Keratinocyte (primary cell): Measurements from ENCODE around the gene DDX51. TPM values are rescaled to one million over a fixed set of nuclear protein-coding genes. Genes with fewer than 3 reads are reported as not detected.
"Not testable (repeated sequence)": the region's sequence is repeated elsewhere in the genome, so short reads cannot be mapped to it uniquely, and the experiment has no call there.

ENCODE experiments used
- DNase-seq: peaks from one replicate; pipeline ENCODE4 v3.0.0-alpha.2; 2011; ENCODE audit warnings: low read depth, missing footprints, low spot score
- FAIRE-seq: peaks from 2 replicates; lab custom pipeline; 2011; peaks lifted over from hg19 to GRCh38; lab: Jason Lieb, UNC
- H2AFZ ChIP-seq: 2 replicates; pipeline ENCODE4 v1.6.0; 2012; ENCODE audit warnings: low read length, control low read depth, inconsistent platforms; ENCODE audit not compliant: control insufficient read depth
- H3K27ac ChIP-seq: 2 replicates; pipeline ENCODE4 v1.5.1; 2011; ENCODE audit warnings: low read length; ENCODE audit not compliant: control insufficient read depth, insufficient read depth
- H3K27me3 ChIP-seq: 3 replicates; pipeline ENCODE4 v1.6.0; 2011; ENCODE audit warnings: low read length; ENCODE audit not compliant: control insufficient read depth, insufficient read depth; ENCODE audit errors: extremely low read depth
- H3K36me3 ChIP-seq, 2 experiments: 2 replicates in 1 of 2; 3 replicates in 1 of 2; pipeline ENCODE4 v1.5.1; 2011; ENCODE audit warnings: low read length in 2 of 2, mild to moderate bottlenecking in 1 of 2; ENCODE audit not compliant: control insufficient read depth in 2 of 2, insufficient read depth in 2 of 2; ENCODE audit errors: extremely low read depth in 1 of 2
- H3K4me1 ChIP-seq: 3 replicates; pipeline ENCODE4 v1.5.1; 2011; ENCODE audit warnings: low read length; ENCODE audit not compliant: control insufficient read depth, insufficient read depth; ENCODE audit errors: extremely low read depth
- H3K4me2 ChIP-seq: 3 replicates; pipeline ENCODE4 v1.6.0; 2011; ENCODE audit warnings: low read depth, low read length; ENCODE audit not compliant: control insufficient read depth, insufficient read depth; ENCODE audit errors: extremely low read depth
- H3K4me3 ChIP-seq, 3 experiments: fragments of 200-600 bp in 1 of 3; sonication (generic) in 1 of 3; 2 replicates in 2 of 3; 3 replicates in 1 of 3; pipeline ENCODE4 v1.5.1; 2011 to 2016; ENCODE audit warnings: low read length in 3 of 3, mild to moderate bottlenecking in 3 of 3, control low read depth in 2 of 3, inconsistent platforms in 1 of 3, low read depth in 1 of 3, mixed read lengths in 1 of 3, mixed run types in 1 of 3, moderate library complexity in 1 of 3; ENCODE audit not compliant: control insufficient read depth in 2 of 3, insufficient read depth in 2 of 3; ENCODE audit errors: extremely low read depth in 1 of 3
- H3K79me2 ChIP-seq: 2 replicates; pipeline ENCODE4 v1.6.0; 2012; ENCODE audit warnings: low read length; ENCODE audit not compliant: control insufficient read depth, insufficient read depth
- H3K9ac ChIP-seq: 3 replicates; pipeline ENCODE4 v1.6.0; 2011; ENCODE audit warnings: low read length; ENCODE audit not compliant: control insufficient read depth, insufficient read depth; ENCODE audit errors: extremely low read depth
- H3K9me1 ChIP-seq: 3 replicates; pipeline ENCODE4 v1.6.0; 2011; ENCODE audit warnings: low read length; ENCODE audit not compliant: control insufficient read depth, insufficient read depth; ENCODE audit errors: extremely low read depth
- H3K9me3 ChIP-seq: 2 replicates; pipeline ENCODE4 v1.5.1; 2012; ENCODE audit warnings: low read depth, low read length; ENCODE audit not compliant: control insufficient read depth
- H4K20me1 ChIP-seq: 3 replicates; pipeline ENCODE4 v1.6.0; 2011; ENCODE audit warnings: low read length; ENCODE audit not compliant: control insufficient read depth, insufficient read depth; ENCODE audit errors: extremely low read depth
- EZH2 ChIP-seq: IDR thresholded peaks from one replicate; pipeline ENCODE4 v1.6.1; 2012; ENCODE audit warnings: inconsistent platforms, mild to moderate bottlenecking, low read length, moderate library complexity
- dilution Hi-C: fragments of 300-500 bp; cut with MboI; formaldehyde crosslinking; loops from one replicate; pipeline ENCODE4 v1.7.0; 2020; ENCODE audit warnings: low sequenced_read_pairs; ENCODE audit not compliant: extremely low pct_ligation_motif_present
- polyA plus RNA-seq, 5 experiments: library from polyadenylated mRNA; depleted of rRNA in 3 of 5; stranded (reverse) in 3 of 5; stranded (forward) in 1 of 5; unstranded in 1 of 5; fragments of >200 nt; gene quantifications; 1 replicate in 1 of 5; 2 replicates in 3 of 5; 3 replicates in 1 of 5; pipeline versions ENCODE4 v1.2.1 to v1.2.3, GENCODE V29; 2011 to 2012; ENCODE audit warnings: missing spikeins in 2 of 5, low read depth in 1 of 5, low replicate concordance in 1 of 5
- TF ChIP-seq, protein P1 (sequence below), 3 experiments: IDR thresholded peaks in 1 of 3; conservative IDR thresholded peaks in 1 of 3; optimal IDR thresholded peaks in 1 of 3; 2 replicates in 2 of 3; 3 replicates in 1 of 3; pipeline versions ENCODE3 to v1.5.1; 2011; ENCODE audit warnings: low read length in 3 of 3, mild to moderate bottlenecking in 3 of 3, moderate library complexity in 2 of 3, control low read depth in 1 of 3, inconsistent platforms in 1 of 3; ENCODE audit not compliant: insufficient read depth in 2 of 3; ENCODE audit errors: extremely low read depth in 1 of 3

DDX51 gene
- polyA plus RNA-seq, 1 donor (not counting 4 experiments of a cell fraction or from before 2014, with no cell fraction given) = 7.4 TPM

DNA sequence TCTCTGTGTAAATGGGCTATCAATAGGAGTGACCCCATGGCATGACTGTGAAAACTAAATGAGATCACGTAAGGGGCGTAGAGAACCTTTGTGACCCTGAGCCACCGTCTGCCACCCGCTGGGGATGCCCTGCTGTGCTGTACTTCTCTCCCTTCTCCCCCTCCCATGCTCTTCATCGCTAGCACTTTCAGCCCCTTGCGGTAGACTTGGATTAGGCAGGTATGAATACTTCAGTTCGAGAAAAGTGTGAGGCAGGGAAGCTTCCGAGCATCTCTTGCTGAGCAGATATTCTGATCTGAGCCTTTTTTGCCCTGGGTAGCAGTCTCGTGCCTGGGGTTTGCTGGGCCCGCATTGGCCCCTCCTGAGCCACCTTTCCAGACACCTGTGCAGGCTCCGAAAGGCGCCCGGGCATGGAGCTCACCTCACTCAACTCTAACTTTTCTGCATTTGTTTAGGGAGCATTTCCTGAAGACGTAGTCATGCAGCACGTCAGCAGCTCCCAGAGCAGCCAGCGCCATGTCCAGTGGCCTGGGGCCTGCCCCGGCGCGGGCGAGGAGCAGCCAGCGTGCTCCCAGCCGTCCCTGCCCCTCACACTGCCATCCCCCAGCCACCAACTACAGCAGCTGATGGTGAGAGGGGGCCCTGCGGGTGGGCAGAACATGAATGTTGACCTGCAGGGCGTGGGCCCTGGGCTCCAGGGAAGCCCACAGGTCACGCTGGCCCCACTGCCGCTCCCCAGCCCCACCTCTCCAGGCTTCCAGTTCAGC, 40.4 kb downstream of the DDX51 start:
- Histone ChIP-seq H3K4me2 (no peak overlapping the region), H3K36me3 (peaks cover 0 to 5% of the 10 kb centered on the region in 2 experiments), H3K4me3 (no peak overlapping the region), H3K9me1 (no peaks in the 10 kb centered on the region), H3K4me1 (no peaks in the 10 kb centered on the region), H3K79me2 (no peaks in the 10 kb centered on the region), H4K20me1 (no peaks in the 10 kb centered on the region), H3K27me3 (no peaks in the 10 kb centered on the region), H3K27ac (no peak overlapping the region), H3K9me3 (no peaks in the 10 kb centered on the region), H2AFZ (no peak overlapping the region), H3K9ac (no peak overlapping the region)
- FAIRE-seq (no peak), DNase-seq (no peak)
- dilution Hi-C loops = no loop called here
- no peak for TF ChIP-seq EZH2
- TF ChIP-seq, protein P1, sequence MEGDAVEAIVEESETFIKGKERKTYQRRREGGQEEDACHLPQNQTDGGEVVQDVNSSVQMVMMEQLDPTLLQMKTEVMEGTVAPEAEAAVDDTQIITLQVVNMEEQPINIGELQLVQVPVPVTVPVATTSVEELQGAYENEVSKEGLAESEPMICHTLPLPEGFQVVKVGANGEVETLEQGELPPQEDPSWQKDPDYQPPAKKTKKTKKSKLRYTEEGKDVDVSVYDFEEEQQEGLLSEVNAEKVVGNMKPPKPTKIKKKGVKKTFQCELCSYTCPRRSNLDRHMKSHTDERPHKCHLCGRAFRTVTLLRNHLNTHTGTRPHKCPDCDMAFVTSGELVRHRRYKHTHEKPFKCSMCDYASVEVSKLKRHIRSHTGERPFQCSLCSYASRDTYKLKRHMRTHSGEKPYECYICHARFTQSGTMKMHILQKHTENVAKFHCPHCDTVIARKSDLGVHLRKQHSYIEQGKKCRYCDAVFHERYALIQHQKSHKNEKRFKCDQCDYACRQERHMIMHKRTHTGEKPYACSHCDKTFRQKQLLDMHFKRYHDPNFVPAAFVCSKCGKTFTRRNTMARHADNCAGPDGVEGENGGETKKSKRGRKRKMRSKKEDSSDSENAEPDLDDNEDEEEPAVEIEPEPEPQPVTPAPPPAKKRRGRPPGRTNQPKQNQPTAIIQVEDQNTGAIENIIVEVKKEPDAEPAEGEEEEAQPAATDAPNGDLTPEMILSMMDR (optimal IDR thresholded peaks at IDR 0.05 in 1 of 3, IDR thresholded peaks at IDR 0.05 in 1 of 3, conservative IDR thresholded peaks at IDR 0.05 in 1 of 3; ENCODE audit: extremely low read depth in 1 of 3, insufficient read depth in 2 of 3, low read length in 3 of 3) = no peak

DNA sequence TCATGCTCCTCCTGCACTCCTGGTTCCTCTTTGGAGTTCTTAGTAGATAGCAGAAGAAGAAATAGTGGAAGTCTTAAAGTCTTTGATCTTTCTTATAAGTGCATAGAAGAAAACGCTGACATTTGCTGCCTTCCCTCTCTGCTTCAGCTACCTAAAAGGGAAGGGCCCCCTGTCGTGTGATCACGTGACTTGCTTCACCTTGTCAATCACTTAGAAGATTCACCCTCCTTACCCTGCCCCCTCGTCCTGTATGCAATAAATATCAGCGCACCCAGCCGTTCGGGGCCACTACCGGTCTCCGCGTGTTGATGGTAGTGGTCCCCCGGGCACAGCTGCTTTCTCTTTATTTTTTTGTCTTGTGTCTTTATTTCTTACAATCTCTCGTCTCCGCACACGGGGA, 41.0 kb downstream of the DDX51 start:
- H4K20me1 ChIP-seq, H3K36me3 ChIP-seq, FAIRE-seq, H3K79me2 ChIP-seq, H3K27ac ChIP-seq, dilution Hi-C loops, H3K4me1 ChIP-seq, H3K4me3 ChIP-seq, H3K9me3 ChIP-seq, H3K9me1 ChIP-seq, H3K27me3 ChIP-seq, H2AFZ ChIP-seq, H3K9ac ChIP-seq, H3K4me2 ChIP-seq, DNase-seq: not testable (repeated sequence)
